ENCODE measurements around the gene PHF12.

GRCh38 chr17:28957992-28958355, 6.7 kb upstream of the PHF12 start:
- TF ChIP-seq KAT7 (CRISPR knock-in tag; IDR thresholded peaks at IDR 0.05; ENCODE audit: borderline replicate concordance) (no peak), ZHX1 (CRISPR knock-in tag; IDR thresholded peaks at IDR 0.05; ENCODE audit: low read depth) (no peak), ETV6 (CRISPR knock-in tag; conservative IDR thresholded peaks at IDR 0.05) (no peak), MAX (IDR thresholded peaks at IDR 0.05) (no peak), RAD21 (CRISPR knock-in tag; IDR thresholded peaks at IDR 0.05) (no peak), IRF1 (CRISPR knock-in tag; IDR thresholded peaks at IDR 0.05; ENCODE audit: low read depth) (no peak), SAP130 (CRISPR knock-in tag; IDR thresholded peaks at IDR 0.05; ENCODE audit: low read depth) (no peak), CHD4 (IDR thresholded peaks at IDR 0.05; ENCODE audit: borderline replicate concordance, low read length) (no peak), KAT2B (IDR thresholded peaks at IDR 0.05; ENCODE audit: borderline replicate concordance, low read depth, low read length) (no peak), FOXM1 (CRISPR knock-in tag; IDR thresholded peaks at IDR 0.05) (no peak), ZNF138 (CRISPR knock-in tag; IDR thresholded peaks at IDR 0.05; ENCODE audit: low read depth) (no peak), RBAK (CRISPR knock-in tag; IDR thresholded peaks at IDR 0.05) (no peak), ZNF639 (CRISPR knock-in tag; conservative IDR thresholded peaks at IDR 0.05) (no peak)
